Suppressor macrophage treated with lipopolysaccharide for 4 hours (primary cell): ENCODE results near the gene SLC28A3.

ENCODE experiments used
- DNase-seq: peaks from one replicate; pipeline ENCODE4 v3.0.0-alpha.2; 2020

Gene SLC28A3

GRCh38 chr9:84294241-84294950, 46.2 kb downstream of the SLC28A3 start:
- DNase-seq, result no peak

- DNase-seq, result peak; percentile 35
Measured at GRCh38 chr9:84293001-84293798, 47.4 kb downstream of the SLC28A3 start.

DNA sequence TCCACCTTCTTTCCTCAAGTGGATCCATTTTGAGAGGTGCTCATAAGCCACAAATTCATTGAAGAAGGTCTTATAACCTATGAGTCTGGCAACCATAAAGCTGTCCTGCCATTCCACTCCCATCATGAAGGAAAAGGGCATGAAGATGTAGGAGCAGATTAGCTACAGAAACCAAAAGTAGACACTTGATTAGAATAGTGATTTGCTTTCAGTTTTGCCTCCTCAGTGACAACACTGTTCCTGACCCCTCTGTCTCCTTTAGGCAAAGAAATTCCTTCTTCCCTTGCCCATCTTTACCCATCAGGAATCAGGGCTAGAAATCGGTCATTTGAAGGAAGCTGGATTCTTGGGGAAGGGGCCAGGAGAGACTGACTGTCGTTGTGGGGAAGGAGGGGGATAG, 55.2 kb downstream of the SLC28A3 start:
- DNase-seq, result peak; percentile 30

DNA sequence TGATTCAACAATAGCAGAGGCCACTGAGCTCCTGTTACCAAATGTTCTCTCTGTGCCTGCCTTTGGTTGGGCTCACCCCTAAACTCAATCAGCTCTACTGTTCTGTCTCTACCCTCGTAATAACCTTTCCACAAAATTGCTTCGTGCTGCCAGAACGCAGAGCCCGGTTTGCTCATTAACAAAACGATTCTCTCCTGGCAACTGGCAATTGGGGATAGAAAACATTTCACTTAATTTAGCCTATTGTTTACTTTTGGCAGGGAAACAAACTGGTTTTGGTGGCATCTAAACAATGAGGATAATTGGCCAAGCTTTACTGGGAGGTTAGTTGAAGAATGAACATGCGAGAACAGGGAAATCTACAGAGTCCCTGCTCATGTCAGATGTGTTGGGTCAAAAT, 56.6 kb downstream of the SLC28A3 start:
- no peak for DNase-seq

DNA sequence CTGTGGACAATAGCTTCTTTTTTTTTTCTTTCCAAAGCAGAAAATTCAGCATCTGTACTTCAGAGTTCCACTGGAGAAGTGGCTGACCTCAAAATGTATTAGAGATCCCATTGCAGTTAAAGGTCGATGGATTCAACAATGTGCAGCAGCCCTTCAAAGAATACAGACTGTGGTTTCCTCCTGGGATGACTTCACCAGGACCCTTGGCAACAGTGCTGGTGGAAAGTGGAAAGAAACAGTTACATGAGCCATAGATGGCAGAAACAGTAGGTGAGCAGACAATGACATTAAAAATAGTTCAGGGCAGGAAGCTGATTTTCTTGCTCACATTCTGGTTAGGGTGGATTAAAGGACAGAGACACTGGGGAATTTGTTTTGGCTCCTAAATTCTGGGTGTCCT, 62.4 kb downstream of the SLC28A3 start:
- no peak for DNase-seq

DNA sequence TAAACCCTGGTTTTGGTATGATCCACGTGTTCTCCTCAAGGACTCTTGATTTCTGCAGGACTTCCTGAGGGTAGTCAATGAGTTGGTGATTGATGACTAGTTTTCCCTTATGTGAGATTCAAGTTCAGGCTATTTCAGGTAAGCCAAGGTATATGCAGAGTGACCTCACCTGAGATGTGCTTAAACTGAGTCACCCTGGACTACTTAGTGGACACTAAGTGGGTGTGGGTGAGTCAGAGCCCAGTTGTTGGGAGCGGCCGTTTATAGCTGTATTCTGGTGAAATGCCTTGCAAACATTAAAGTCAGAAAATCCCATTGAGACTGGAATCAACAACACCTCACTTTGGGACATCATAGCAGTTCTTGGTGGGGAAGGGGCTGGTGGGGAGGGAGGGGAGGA, 62.9 kb downstream of the SLC28A3 start:
- no peak for DNase-seq

DNA sequence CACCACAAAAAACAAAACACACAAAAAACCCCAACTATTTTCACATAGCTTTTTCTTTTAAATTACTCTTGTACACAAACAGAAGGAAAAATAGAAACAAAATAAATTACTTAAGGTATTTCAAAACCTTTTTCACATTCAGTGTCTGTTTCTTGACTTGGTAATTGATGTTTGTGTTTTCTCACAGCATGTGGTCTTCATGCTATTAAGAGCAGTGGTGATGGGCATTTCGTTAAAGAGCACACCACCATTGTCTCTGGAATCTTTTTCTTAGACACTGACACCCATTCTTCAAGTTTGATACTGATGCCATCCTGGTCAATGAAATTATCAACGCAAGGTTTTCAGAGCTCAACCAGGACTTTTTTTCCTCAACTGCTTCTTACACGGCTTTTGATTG, 63.8 kb downstream of the SLC28A3 start:
- no peak for DNase-seq

GRCh38 chr9:84271921-84272556, 68.5 kb downstream of the SLC28A3 start:
- DNase-seq, result no peak

DNA sequence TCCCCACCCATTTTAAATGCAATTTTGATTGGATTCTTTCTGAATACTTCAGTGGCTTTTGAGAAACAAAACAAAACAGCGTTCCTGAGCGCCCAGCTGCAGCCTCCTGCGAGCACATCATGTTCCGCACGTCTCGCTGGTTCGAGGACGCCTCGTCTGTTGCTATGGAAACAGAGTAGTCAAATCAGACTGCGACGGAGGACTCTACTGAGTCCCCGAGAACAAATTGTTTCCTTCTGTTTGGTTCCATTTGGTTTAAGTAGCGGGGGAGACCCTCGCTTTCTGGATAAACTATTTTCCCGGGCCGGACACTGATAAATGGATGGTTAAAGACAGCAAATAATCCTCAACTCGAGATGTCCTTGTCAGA, 69.0 kb downstream of the SLC28A3 start:
- DNase-seq, result peak; percentile 52

GRCh38 chr9:84270847-84271530, 69.6 kb downstream of the SLC28A3 start:
- DNase-seq, result peak; percentile 19

- DNase-seq, result peak; percentile 26
Measured at GRCh38 chr9:84266087-84266561, 74.4 kb downstream of the SLC28A3 start.

DNA sequence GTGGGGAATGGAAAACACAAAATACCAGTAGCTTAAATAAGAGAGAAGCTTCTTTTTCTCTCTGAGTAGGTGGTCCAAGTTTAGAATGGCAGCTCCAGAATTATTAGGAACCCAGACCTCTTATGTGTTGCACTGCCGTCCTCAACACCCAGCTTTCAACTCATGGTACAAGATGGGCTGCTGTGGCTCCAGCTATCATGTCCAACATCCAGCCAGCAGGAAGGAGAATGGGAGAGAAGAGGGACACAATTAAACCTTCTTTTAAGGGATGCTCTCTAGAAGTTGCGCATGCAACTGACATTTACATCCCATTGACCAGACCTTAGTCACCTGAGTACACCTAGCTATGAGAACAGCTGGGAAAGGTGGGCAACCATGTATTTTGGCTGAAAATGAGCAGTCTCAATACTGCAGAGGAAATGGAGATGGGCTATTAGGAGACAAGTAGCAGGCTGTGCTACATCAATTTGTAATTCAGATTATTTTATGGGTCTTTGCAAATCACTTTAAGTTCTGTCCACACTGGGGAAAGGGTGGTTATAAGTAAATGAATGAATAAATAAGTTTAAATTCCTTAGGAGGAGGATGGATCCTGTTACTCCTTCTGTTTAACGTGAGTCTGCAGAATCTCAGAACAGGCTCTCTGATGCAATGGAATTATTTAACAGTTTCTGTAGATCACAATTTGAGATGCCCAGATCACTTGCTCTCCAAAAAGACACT, 76.1 kb downstream of the SLC28A3 start:
- no peak for DNase-seq

- peak; percentile 83 for DNase-seq
Measured at GRCh38 chr9:84261070-84261746, 79.3 kb downstream of the SLC28A3 start.

- no peak for DNase-seq
Measured at GRCh38 chr9:84258371-84258770, 82.2 kb downstream of the SLC28A3 start.

- no peak for DNase-seq
Measured at GRCh38 chr9:84255696-84256095, 84.9 kb downstream of the SLC28A3 start.

GRCh38 chr9:84254972-84255371, 85.6 kb downstream of the SLC28A3 start:
- DNase-seq, result no peak

DNA sequence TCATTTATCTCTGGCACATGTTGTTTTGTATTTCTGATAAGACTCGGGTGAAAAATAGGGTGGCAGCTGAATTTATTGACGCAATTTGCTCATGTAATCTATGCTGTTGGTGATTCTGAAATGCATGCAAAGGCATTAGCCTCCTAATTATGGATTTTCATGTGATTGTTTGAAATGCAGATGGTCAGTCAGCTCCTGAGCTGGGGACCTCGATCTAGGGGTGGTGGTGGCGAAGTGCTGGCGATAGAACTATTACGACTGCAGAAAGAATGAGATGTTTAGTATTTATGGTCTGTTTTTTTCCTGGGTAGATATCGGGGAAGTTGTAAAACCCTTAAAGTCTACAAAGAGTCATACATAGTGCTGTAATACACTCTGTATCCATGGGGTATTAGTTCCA, 88.6 kb downstream of the SLC28A3 start:
- no peak for DNase-seq

DNA sequence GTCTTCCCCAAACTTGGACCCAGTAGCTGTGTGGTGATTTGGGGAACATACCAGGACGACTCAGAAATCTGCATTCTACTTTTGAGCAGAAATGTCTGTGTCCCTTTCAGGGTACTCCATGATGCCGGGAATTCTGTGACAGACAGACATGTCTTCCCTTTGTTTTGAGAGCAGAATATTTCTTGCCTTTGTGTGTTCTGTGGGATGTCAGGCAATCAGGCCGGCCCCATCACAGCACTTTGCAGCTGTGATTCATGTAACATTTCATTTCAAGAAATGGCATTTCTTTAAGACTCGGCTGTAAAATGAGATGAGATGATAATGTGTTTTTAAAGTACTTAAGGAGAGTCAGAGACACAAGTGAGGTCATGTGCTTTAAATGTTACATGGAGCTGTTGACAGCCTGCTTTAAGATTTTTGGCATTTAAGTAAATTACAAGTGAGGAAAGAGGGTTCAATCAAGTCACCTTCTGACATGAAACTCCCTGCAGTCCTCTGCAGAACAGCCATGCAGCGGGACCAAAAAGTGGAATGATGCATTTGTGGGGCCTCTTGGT, 98.7 kb downstream of the SLC28A3 start:
- DNase-seq, result no peak

GRCh38 chr9:84239343-84239742, 101.2 kb downstream of the SLC28A3 start:
- no peak for DNase-seq

DNA sequence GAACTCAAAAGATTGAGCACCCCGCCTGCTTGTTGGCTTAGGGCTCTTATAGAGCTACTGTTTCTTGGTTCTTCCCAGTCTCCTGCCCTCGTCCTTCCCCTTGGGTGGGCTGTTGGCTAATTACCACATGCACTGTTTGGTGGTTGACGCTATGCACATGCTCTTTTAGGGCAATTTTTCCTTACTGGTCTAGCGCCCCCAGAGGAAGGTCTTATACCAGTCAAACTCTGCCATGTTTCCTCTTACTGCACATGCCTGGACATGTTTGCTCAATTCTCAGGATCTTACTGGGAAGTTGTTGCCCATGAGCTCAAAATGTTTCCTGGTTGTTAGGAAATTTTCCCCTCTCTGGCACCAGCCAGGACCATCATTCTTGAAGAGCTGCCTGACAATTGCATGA, 101.9 kb downstream of the SLC28A3 start:
- no peak for DNase-seq

- no peak for DNase-seq
Measured at GRCh38 chr9:84235511-84235910, 105.0 kb downstream of the SLC28A3 start.
